Measurements from ENCODE around the gene NOL4L. TPM values are rescaled to one million over a fixed set of nuclear protein-coding genes. Genes with fewer than 3 reads are reported as not detected.

The NOL4L gene
- total and polyA plus RNA-seq, 2 experiments from 2014 or later, result 35.6 to 42.9 TPM

DNA sequence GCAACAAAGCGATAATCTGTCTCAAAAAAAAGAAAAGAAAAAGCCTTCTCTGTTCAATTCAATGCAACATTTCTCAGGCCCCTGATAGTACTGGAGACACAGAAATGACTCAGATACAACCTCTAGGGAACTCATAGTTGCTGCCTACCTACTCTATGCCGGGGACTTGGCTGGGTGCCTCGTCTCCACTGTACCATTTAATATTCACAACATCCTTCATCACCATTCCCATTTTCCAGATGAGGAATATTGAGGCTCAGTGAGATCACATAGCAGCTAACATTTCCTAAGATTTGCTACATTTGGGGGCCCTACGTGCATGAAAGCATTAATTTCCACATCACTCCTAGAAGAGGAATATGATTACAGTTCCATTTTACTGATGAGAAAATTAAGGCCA, 7.5 kb downstream of the NOL4L start:
- Histone ChIP-seq H3K27ac (no peak overlapping the region), H3K27me3 (no peaks in the 10 kb centered on the region), H3K36me3 (replicated peaks; ENCODE audit: insufficient read depth, low read depth) (no peaks in the 10 kb centered on the region), H3K4me3 (no peak overlapping the region), H4K20me1 (ENCODE audit: insufficient read depth, poor library complexity, severe bottlenecking) (no peaks in the 10 kb centered on the region), H3K9me2 (replicated peaks; ENCODE audit: insufficient read depth) (no peaks in the 10 kb centered on the region), H3K79me2 (peaks cover 74% of the 10 kb centered on the region), H3K9me3 (ENCODE audit: low read depth) (no peaks in the 10 kb centered on the region), H2AFZ (no peak overlapping the region), H3K4me2 (no peak overlapping the region), H3K4me1 (ENCODE audit: insufficient read depth) (peaks cover 46% of the 10 kb centered on the region)
- TF ChIP-seq EZH2phosphoT487 (IDR thresholded peaks at IDR 0.05; ENCODE audit: low read depth, severe bottlenecking, unreplicated experiment) (no peak), EZH2 (IDR thresholded peaks at IDR 0.05; ENCODE audit: borderline replicate concordance) (no peak)
- TF ChIP-seq, protein P1, sequence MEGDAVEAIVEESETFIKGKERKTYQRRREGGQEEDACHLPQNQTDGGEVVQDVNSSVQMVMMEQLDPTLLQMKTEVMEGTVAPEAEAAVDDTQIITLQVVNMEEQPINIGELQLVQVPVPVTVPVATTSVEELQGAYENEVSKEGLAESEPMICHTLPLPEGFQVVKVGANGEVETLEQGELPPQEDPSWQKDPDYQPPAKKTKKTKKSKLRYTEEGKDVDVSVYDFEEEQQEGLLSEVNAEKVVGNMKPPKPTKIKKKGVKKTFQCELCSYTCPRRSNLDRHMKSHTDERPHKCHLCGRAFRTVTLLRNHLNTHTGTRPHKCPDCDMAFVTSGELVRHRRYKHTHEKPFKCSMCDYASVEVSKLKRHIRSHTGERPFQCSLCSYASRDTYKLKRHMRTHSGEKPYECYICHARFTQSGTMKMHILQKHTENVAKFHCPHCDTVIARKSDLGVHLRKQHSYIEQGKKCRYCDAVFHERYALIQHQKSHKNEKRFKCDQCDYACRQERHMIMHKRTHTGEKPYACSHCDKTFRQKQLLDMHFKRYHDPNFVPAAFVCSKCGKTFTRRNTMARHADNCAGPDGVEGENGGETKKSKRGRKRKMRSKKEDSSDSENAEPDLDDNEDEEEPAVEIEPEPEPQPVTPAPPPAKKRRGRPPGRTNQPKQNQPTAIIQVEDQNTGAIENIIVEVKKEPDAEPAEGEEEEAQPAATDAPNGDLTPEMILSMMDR (IDR thresholded peaks at IDR 0.05; ENCODE audit: poor library complexity), result no peak
- WGBS (ENCODE audit: low lambda C conversion rate, missing lambda C conversion rate), result 88% methylated on average over 4 of the region's 4 CpGs
- no peak for DNase-seq (ENCODE audit: low spot score)

DNA sequence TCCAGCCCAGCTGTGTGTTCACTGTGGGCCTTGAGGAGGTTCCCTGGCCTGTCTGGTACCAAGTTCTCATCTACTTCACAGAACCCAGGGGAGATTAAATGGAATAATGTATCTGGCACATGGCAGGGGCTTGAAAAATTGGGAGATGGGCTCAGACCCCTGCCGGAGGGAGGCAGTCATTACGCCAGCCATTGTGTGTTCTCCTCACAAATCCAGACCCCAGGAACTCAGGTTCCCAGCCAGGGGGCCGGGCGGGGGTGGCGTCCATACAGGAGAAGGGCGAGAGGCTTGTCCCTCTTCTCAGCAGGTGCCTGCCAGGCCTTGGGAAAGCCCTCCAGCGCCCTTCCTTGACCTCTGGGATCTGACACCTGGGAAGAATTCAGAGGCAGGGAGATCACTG, 8.1 kb downstream of the NOL4L start:
- TF ChIP-seq EZH2 (IDR thresholded peaks at IDR 0.05; ENCODE audit: borderline replicate concordance) (no peak), EZH2phosphoT487 (IDR thresholded peaks at IDR 0.05; ENCODE audit: low read depth, severe bottlenecking, unreplicated experiment) (no peak)
- TF ChIP-seq, protein P1 (IDR thresholded peaks at IDR 0.05; ENCODE audit: poor library complexity), result no peak
- Histone ChIP-seq H3K36me3 (replicated peaks; ENCODE audit: insufficient read depth, low read depth) (no peaks in the 10 kb centered on the region), H3K27ac (no peak overlapping the region)

DNA sequence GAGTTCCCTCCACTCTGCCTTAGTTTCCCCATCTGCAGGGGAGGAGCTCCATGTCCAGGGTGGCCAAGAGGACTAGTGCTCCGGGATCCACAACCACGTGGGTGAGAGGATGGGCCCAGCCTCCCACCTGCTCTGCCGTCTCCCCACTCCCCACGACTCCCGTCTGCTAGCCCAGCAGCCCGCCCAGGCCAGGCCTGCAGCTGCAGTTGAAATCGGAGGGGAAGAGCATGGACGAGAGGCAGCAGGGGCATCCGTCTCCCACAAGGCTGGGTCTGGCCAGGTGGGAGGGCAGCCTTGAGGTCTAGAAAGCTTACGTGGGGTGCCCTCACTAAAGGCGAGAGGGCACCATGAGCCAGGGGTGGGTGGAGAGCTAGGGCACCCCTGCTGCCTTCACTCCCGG, 8.6 kb downstream of the NOL4L start:
- WGBS (ENCODE audit: low lambda C conversion rate, missing lambda C conversion rate), result 86% methylated on average over 12 of the region's 12 CpGs
- Histone ChIP-seq H3K9me3 (ENCODE audit: low read depth) (no peaks in the 10 kb centered on the region), H3K4me1 (ENCODE audit: insufficient read depth) (peaks cover 35% of the 10 kb centered on the region), H3K9me2 (replicated peaks; ENCODE audit: insufficient read depth) (no peaks in the 10 kb centered on the region), H3K79me2 (peaks cover 74% of the 10 kb centered on the region), H3K27ac (no peak overlapping the region), H4K20me1 (ENCODE audit: insufficient read depth, poor library complexity, severe bottlenecking) (no peaks in the 10 kb centered on the region), H3K4me3 (no peak overlapping the region), H3K36me3 (replicated peaks; ENCODE audit: insufficient read depth, low read depth) (no peaks in the 10 kb centered on the region), H3K4me2 (no peak overlapping the region), H2AFZ (no peak overlapping the region), H3K27me3 (no peaks in the 10 kb centered on the region)
- no peak for DNase-seq (ENCODE audit: low spot score)
- TF ChIP-seq EZH2 (IDR thresholded peaks at IDR 0.05; ENCODE audit: borderline replicate concordance) (no peak), EZH2phosphoT487 (IDR thresholded peaks at IDR 0.05; ENCODE audit: low read depth, severe bottlenecking, unreplicated experiment) (no peak)
- TF ChIP-seq, protein P1 (IDR thresholded peaks at IDR 0.05; ENCODE audit: poor library complexity), result no peak

More for the DNA sequence above, 8.1 kb downstream of the NOL4L start:
- Histone ChIP-seq H3K79me2 (peaks cover 74% of the 10 kb centered on the region), H3K4me1 (ENCODE audit: insufficient read depth) (peaks cover 40% of the 10 kb centered on the region), H4K20me1 (ENCODE audit: insufficient read depth, poor library complexity, severe bottlenecking) (no peaks in the 10 kb centered on the region), H2AFZ (no peak overlapping the region), H3K4me2 (no peak overlapping the region), H3K27me3 (no peaks in the 10 kb centered on the region), H3K4me3 (no peak overlapping the region), H3K9me2 (replicated peaks; ENCODE audit: insufficient read depth) (no peaks in the 10 kb centered on the region), H3K9me3 (ENCODE audit: low read depth) (no peaks in the 10 kb centered on the region)
- WGBS (ENCODE audit: low lambda C conversion rate, missing lambda C conversion rate), result 86% methylated on average over 7 of the region's 7 CpGs
- DNase-seq (ENCODE audit: low spot score), result no peak

DNA sequence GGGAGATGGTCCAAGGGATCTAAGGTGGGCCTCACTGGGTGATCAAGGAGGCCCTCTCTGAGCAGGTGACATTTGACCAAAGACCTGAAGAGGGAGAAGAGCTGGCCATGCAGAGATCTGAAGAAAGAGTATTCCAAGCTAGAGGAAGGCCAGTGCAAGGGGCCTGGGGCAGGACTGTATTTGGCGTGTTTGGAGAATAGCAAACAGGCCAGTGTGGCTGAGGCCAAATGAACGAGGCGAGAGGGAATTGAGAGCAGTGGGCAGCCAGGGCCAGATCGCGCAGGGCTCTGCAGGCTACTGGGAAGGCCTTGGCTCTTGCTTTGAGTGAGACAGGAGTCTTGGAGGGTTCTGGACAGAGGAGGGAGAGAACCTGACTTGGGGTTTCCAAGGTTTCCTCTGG, 9.3 kb downstream of the NOL4L start:
- no peaks in the 10 kb centered on the region for H3K36me3 ChIP-seq (replicated peaks; ENCODE audit: insufficient read depth, low read depth)
- no peak overlapping the region for H3K4me3 ChIP-seq
- H3K4me1 ChIP-seq (ENCODE audit: insufficient read depth), result peaks cover 30% of the 10 kb centered on the region
- TF ChIP-seq, protein P1 (IDR thresholded peaks at IDR 0.05; ENCODE audit: poor library complexity), result no peak
- TF ChIP-seq EZH2 (IDR thresholded peaks at IDR 0.05; ENCODE audit: borderline replicate concordance) (no peak), EZH2phosphoT487 (IDR thresholded peaks at IDR 0.05; ENCODE audit: low read depth, severe bottlenecking, unreplicated experiment) (no peak)
- H3K9me2 ChIP-seq (replicated peaks; ENCODE audit: insufficient read depth), result no peaks in the 10 kb centered on the region
- no peaks in the 10 kb centered on the region for H3K27me3 ChIP-seq
- H4K20me1 ChIP-seq (ENCODE audit: insufficient read depth, poor library complexity, severe bottlenecking), result no peaks in the 10 kb centered on the region
- no peak overlapping the region for H2AFZ ChIP-seq
- WGBS (ENCODE audit: low lambda C conversion rate, missing lambda C conversion rate), result 93% methylated on average over 5 of the region's 5 CpGs
- no peak overlapping the region for H3K4me2 ChIP-seq
- peaks cover 75% of the 10 kb centered on the region for H3K79me2 ChIP-seq
- no peaks in the 10 kb centered on the region for H3K9me3 ChIP-seq (ENCODE audit: low read depth)
- H3K27ac ChIP-seq, result no peak overlapping the region
- no peak for DNase-seq (ENCODE audit: low spot score)
